KOPT-K1 (cell line): ENCODE results near the gene CAPN2.

ENCODE experiments used
- H3K27ac ChIP-seq: fragments of 200-600 bp; sonication (generic); 2 replicates; pipeline ENCODE4 v1.5.1; 2016; ENCODE audit warnings: antibody characterized with exemption, mild to moderate bottlenecking, low read depth, low read length; ENCODE audit not compliant: poor library complexity, severe bottlenecking
- H3K36me3 ChIP-seq: fragments of 200-600 bp; sonication (generic); 2 replicates; pipeline ENCODE4 v1.5.1; 2017; ENCODE audit warnings: antibody characterized with exemption, mild to moderate bottlenecking, low read length, moderate library complexity; ENCODE audit not compliant: insufficient read depth
- H3K9me3 ChIP-seq: fragments of 200-600 bp; sonication (generic); 2 replicates; pipeline ENCODE4 v1.5.1; 2017; ENCODE audit warnings: antibody characterized with exemption, low read length, mild to moderate bottlenecking; ENCODE audit not compliant: insufficient read depth, poor library complexity, severe bottlenecking

The CAPN2 gene

DNA sequence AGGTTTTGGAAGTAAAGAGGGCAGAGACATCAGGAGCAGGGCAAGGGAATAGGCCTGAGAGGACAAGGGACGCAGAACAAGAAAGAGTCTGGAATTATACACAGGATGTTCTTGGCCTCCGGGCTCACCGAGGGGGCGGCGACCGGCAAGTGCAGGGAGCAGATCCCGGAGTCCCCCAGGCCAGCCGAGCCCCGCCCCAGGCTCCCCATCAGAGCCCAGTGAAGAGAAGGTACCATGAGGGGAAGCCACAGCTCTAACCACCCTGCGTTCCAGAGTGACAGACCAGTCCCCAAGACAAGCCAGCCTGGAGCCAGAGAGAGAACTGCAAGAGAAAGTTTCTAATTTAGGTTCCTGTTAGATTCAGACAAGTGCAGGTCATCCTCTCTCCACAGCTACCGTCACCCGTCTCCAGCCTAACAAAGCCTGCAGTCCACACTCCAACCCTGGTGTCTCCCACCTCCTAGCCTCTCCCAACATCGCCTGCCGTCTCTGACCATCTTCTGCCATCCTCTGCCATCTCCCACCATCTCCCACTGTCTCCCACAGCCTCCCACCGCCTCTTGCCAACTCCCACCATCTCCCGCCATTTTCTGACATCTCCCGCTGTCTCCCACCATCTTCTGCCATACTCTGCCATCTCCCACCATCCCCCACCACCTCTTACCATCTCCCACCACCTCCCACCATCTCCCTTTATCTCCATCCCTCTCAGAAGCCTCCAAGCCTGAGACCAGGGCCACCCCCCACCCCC is 42.5 kb downstream of the CAPN2 start:
- Histone ChIP-seq H3K36me3 (no peaks in the 10 kb centered on the region), H3K9me3 (no peaks in the 10 kb centered on the region), H3K27ac (no peak overlapping the region)

DNA sequence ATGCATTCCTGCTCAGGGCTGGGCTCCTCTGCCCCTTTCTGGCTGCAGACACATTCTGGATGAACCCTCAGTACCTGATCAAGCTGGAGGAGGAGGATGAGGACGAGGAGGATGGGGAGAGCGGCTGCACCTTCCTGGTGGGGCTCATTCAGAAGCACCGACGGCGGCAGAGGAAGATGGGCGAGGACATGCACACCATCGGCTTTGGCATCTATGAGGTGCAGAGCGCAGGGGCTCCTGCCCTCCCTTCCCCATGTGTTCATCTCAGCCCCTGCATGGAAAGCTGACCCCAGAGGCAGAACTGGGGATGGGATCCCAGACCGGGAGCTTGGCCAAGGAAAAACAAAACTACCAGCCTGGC is 43.1 kb downstream of the CAPN2 start:
- Histone ChIP-seq H3K27ac (no peak overlapping the region), H3K9me3 (no peaks in the 10 kb centered on the region), H3K36me3 (no peaks in the 10 kb centered on the region)

DNA sequence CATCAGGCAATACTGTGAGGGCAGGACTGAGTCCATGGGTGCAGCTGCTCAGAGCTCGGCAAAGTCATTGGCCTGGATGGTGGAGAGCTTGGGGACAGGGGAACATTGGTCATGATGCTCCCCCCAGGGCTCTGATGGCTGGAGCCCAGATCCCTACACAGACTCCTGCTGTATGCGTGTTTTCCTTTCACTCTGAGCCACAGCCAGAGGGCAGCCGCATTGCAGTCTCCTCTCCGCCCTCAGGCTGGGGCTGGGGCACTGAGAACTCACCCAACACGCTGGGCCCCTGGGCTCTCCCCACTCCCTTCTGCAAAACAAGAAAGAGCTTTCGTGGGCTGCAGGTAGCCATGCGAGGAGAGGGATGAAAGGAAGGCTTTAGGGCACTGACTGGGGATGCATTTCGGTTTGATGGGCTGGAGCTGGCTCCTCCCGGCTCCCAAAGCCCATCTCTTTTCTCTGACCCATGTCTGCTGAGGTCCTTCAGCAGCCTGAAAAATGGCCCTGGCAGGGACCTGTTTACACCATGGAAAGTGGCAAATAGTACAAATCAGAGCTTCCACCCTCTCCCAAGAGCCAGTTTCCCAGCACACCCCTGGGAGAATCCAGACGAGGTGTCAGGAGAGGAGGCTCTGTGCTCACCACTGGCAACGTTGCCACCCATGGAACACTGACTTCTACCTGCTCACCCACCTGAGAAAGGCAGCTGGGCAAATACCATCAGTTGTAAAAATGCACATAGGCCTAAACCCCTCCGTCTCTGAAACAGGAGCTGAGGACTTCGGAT is 43.8 kb downstream of the CAPN2 start:
- no peak overlapping the region for H3K27ac ChIP-seq
- H3K9me3 ChIP-seq: no peaks in the 10 kb centered on the region
- H3K36me3 ChIP-seq: no peaks in the 10 kb centered on the region

DNA sequence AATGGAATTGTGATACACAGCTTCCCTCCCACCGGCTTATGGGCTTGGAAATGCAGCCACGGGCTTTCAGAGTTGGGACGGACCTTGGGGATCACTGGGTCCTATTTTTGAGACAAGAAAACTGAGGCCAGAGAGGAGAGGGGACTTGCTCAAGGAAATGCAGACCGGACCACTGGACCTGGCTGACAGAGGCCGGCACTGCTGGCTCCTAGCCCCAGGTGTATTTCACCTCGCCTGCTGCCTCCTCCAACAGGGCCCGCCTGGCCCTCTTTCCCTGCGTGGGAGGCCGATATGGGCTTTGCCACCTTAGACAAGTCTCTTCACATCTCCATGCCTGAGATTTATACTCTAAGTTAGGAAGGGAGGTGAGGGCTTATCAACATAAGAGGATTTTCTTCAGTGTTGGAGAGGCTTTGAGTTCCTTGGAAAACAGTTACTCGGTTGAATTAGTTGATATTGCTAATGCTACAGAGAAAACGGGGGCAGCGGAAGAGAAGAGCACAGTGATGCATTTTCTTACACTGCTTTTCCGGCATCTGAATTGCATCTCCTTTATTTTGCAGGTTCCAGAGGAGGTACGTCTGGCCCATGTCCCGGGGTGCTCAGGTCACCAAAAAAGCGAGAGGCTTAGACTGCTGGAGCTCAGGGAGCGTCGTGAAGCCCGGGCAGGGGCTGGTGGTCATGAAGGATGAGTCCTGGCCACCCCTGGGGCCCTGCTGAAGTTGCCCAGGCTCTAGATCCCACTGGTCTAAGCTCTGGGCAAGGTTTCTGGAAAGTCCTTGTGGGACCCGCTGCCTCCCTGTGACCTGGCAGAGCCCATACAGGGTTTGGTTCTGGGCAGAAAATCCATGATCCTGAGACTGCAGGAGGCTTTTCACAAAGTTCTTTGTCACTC is 44.7 kb downstream of the CAPN2 start:
- no peaks in the 10 kb centered on the region for H3K9me3 ChIP-seq
- no peak overlapping the region for H3K27ac ChIP-seq
- no peaks in the 10 kb centered on the region for H3K36me3 ChIP-seq

DNA sequence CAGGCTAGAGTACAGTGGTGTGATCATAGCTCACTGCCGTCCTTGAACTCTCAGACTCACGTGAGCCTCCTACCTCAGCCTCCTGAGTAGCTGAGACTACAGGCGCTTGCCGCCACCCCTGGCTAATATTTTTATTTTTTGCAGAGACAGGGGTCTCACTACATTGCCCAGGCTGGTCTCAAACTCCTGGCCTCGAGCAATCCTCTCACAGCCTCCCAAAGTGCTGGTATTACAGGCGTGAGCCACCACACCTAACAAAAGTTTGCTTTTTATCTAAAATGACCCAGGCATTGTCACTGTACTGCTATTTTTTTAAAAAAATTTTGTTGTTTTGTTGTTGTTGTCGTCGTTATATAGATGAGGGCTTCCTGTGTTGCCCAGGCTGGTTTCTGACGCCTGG is 46.4 kb downstream of the CAPN2 start:
- no peak overlapping the region for H3K27ac ChIP-seq
- no peaks in the 10 kb centered on the region for H3K36me3 ChIP-seq
- H3K9me3 ChIP-seq: no peaks in the 10 kb centered on the region

DNA sequence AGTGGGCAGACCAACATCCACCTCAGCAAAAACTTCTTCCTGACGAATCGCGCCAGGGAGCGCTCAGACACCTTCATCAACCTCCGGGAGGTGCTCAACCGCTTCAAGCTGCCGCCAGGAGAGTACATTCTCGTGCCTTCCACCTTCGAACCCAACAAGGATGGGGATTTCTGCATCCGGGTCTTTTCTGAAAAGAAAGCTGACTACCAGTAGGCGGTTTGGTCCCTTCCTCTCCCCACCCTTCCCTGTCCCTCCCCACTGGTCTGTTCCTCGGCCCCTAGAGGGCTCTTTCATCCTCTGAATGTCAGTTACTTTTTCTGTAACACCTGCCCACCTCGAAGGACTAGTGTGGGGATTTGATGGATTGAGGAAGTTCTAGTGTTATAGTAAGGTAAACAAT is 46.9 kb downstream of the CAPN2 start:
- no peaks in the 10 kb centered on the region for H3K36me3 ChIP-seq
- H3K27ac ChIP-seq: no peak overlapping the region
- no peaks in the 10 kb centered on the region for H3K9me3 ChIP-seq

DNA sequence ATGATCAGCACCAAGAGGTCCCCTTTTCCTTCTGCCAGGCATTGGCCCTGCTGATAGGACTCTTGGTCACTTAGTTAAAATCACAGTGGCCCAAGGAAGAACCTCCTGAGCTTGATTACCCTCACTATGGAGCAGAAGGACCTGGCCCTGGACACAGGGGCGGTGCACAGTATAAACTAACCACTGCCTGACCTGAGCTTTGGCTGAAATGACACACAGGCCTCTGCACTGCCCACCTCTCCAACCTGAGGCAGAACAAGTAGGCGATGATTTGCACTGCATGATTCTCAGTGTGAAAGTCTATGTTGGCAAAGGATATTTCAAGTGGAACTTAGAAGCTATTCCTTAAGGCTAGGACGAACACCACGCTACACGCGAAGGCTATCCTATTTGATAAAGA is 48.5 kb downstream of the CAPN2 start:
- H3K36me3 ChIP-seq: no peaks in the 10 kb centered on the region
- no peaks in the 10 kb centered on the region for H3K9me3 ChIP-seq
- H3K27ac ChIP-seq: no peak overlapping the region

DNA sequence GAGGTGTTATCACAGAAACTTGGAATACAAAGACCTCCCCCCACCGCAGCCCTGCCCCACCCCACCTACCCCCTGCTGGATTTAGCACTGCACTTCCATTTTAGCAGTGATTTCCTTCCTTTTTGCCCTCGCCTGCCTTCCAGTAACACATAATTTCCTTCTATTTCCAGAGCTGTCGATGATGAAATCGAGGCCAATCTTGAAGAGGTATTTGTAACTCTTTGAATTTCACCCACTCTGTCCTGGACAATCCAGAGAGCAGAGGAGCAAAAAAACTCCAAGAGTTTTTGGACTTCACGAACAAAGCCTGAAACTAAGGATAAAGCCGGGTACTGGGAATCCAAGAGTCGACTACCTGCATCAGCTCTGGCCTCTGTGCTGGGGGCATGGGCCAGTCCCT is 49.1 kb downstream of the CAPN2 start:
- H3K9me3 ChIP-seq: no peaks in the 10 kb centered on the region
- H3K36me3 ChIP-seq: no peaks in the 10 kb centered on the region
- no peak overlapping the region for H3K27ac ChIP-seq

DNA sequence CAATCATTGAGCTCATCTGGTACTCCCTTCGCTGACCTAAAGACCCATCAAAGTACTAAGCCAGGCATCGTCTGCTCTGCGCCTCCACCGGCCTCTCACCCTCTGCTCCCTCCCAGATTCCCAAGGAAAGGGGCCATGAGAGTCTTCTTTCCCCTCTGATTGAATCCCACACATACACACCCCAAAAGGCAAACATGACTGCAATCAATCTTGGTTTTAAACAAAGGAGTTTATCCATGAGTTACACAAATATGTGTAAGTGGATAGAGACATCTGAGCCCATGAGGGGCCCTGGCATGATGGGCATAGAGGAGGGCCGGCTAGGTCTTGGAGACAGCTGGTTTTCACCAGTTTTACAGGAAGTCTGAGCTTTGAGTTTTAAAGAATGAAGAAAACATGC is 50.9 kb downstream of the CAPN2 start:
- H3K36me3 ChIP-seq: no peaks in the 10 kb centered on the region

DNA sequence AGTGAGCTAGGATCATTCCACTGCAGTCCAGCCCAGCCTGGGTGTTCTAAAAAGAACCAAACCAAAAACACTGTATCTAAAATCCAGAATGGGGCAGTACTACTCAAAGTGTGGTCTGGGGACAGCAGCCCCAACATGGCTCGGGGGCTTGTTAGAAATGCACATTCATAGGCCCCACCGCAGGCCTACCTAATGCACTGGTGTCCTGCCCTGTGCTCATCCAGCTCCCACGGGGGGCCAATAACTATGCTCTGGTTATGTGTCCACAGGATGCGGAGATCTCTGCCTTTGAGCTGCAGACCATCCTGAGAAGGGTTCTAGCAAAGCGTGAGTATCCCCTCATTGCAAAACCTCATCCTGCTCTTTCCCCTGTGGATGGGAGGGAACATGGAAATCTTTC is 51.5 kb downstream of the CAPN2 start:
- H3K36me3 ChIP-seq: no peaks in the 10 kb centered on the region
- no peaks in the 10 kb centered on the region for H3K9me3 ChIP-seq
- H3K27ac ChIP-seq: no peak overlapping the region

More for the DNA sequence above, 50.9 kb downstream of the CAPN2 start:
- Histone ChIP-seq H3K9me3 (no peaks in the 10 kb centered on the region), H3K27ac (no peak overlapping the region)

DNA sequence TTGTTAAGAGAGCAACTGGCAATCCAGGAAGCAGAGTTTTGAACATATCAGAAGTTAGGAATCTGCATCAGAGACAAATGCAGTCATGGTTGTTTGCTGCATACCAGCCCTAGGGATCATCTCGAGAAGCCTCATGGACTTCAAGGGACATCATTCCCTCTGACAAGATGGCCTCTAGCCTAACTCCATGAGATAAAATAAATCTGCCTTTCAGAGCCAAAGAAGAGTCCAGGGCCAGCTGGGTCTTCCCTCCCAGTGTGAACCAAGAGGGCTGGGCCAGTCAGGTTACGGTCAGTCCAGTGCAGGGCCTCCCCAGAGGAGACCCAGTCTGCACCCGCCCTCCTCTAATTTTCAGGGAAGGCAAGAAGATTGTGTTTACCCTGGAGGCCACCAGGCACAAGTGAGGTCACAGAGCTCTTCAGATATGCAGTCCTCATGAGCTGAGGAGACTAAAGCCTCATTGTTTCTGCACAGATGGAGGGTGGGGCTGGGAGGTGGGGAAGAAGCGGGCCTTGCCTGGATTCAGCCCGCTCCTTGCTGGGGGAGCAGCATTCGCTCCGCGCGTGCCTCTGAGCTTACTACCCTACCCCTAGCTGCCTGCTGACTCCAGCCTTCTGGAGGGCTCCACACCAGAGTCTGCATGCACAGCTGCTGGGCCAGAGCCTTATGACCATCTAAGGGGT is 52.8 kb downstream of the CAPN2 start:
- Histone ChIP-seq H3K36me3 (no peaks in the 10 kb centered on the region), H3K27ac (no peak overlapping the region), H3K9me3 (no peaks in the 10 kb centered on the region)

DNA sequence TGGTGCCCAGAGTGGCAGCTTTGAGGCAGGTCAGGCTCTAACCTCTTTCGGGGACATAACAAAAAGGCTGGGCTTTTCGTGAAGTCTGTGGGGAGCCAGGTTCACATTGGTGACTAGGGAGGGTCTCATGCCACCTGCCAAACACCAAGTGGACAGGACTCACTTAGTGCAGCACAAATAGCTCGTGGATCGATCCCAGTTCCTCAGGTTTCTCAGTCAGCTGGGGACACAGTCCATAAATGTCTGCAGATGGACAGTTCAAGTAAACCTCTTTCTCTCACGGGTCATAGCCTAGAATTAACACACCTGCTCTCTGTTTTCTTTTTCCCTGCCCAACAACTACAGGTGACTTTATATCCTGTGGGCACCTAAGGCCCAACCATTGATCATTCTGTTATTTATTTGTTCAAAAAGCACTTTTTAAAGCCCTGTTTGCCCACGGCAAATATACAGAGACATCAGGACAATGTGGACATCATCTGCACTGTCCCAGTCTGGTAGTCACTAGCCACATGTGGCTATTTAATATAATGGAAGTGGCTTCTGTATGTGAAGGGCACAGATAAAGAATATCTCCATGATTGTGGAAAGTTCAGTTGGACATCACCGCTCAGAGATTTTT is 53.5 kb downstream of the CAPN2 start:
- Histone ChIP-seq H3K36me3 (no peaks in the 10 kb centered on the region), H3K27ac (no peak overlapping the region)

DNA sequence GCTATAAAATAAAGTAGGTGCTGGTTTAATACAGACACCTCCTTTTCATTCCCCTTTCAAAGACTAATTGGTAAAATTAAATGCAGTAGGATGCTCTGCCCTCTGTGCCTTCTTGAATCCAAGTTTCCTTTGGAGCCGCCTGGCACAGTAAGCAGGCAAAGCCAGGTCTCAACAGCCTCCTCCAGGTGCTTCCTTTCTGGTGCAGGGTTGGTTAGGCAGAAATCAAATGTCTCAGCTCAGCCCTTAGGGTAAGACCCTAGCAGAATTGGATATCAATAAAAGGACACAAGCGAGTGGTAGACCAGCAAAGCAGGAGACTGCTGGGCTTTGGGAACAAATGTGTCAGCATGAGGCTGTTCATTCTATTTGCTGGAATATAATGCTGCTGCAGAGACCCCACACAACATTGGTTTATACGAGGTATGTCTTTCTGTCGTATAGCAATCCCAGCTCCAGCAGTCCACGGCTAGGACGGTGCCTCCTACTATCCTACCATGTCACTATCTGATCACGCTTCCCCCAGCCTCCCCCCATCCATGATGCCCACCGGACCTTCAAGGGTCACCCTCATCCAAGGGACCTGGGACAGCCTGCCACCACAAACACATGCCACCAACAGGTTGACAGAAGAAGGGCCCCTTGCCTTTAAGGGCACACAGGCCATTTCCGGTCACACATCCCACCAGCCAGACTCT is 58.4 kb downstream of the CAPN2 start:
- Histone ChIP-seq H3K27ac (no peak overlapping the region), H3K36me3 (0 out of 2 replicates have a peak, but pooled peaks cover 12% of the 10 kb centered on the region), H3K9me3 (no peaks in the 10 kb centered on the region)

More for the DNA sequence above, 53.5 kb downstream of the CAPN2 start:
- no peaks in the 10 kb centered on the region for H3K9me3 ChIP-seq

DNA sequence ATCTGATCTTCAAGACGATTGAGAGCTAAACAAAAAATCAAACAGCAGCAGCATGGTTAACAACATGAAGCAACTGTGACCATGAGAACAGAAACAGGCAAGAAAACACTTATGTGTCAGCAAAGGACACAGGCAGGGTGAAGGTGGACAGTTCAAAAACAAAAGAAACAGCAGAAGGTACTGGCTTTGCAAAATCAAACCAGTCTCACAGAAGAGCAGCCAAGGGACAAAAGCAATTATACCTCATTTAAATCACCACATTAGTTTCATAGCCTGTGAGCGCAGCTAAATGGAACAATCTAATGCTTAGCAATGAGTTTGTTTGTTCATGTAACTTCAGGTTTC is 59.1 kb downstream of the CAPN2 start:
- peaks cover 19% of the 10 kb centered on the region; the same call in 1 of the 2 replicates for H3K36me3 ChIP-seq

More for the DNA sequence above, 59.1 kb downstream of the CAPN2 start:
- no peaks in the 10 kb centered on the region for H3K9me3 ChIP-seq
- no peak overlapping the region for H3K27ac ChIP-seq
